ENCODE measurements around the gene HOXB5. TPM values are rescaled to one million over a fixed set of nuclear protein-coding genes. Genes with fewer than 3 reads are reported as not detected.

Gene HOXB5
- total and polyA plus RNA-seq, 9 donors, result 0.04 to 2.8 (median 0.49) TPM; not detected in 1

DNA sequence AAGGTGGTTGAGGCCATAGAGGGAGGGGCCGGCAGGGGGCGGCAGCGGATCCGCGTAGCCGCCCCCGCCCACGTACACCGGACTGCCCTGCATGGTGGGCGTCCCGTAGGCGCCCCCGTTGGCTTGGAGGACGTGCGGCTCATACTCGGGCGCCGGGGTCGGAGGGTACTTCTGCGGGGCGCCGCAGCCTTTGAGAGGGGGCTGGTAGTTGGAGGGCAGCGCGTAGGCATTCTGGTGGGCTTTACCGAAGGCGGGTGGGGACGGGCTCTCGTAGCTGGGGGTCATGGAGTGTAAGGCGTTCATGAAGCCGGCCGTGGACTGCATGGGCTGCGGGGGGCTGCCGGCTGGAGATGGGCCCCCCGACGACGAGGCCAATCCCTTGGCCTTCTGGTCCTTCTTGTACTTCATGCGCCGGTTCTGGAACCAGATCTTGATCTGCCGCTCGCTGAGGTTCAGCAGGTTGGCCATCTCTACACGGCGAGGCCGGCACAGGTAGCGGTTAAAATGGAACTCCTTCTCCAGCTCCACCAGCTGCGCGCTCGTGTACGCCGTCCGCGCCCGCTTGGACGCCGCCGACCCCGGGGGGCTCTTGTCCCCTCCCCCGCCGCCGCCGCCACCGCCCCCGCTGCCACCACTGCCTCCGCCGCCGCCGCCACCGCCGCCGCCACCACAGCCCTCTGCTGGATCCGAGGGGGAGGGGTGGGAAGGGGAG, 42.9 kb downstream of the HOXB5 start:
- H3K9me3 ChIP-seq, result peaks cover 0 to 4% of the 10 kb centered on the region in 2 donors
- WGBS, 3 donors, result 6 to 36% (median 11%) methylated on average over 66 to 70 of the region's 70 CpGs
- H3K4me3 ChIP-seq, result no peak overlapping the region
- DNase-seq, result no peak
- H3K36me3 ChIP-seq, result no peaks in the 10 kb centered on the region
- no peaks in the 10 kb centered on the region for H3K4me1 ChIP-seq (ENCODE audit: insufficient read depth)
- TF ChIP-seq, protein P1, sequence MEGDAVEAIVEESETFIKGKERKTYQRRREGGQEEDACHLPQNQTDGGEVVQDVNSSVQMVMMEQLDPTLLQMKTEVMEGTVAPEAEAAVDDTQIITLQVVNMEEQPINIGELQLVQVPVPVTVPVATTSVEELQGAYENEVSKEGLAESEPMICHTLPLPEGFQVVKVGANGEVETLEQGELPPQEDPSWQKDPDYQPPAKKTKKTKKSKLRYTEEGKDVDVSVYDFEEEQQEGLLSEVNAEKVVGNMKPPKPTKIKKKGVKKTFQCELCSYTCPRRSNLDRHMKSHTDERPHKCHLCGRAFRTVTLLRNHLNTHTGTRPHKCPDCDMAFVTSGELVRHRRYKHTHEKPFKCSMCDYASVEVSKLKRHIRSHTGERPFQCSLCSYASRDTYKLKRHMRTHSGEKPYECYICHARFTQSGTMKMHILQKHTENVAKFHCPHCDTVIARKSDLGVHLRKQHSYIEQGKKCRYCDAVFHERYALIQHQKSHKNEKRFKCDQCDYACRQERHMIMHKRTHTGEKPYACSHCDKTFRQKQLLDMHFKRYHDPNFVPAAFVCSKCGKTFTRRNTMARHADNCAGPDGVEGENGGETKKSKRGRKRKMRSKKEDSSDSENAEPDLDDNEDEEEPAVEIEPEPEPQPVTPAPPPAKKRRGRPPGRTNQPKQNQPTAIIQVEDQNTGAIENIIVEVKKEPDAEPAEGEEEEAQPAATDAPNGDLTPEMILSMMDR (IDR thresholded peaks at IDR 0.05), result no peak
- H3K27ac ChIP-seq, result no peak overlapping the region
- intact Hi-C loops (cut with DNase I), result no loop called here
- peaks cover 3% of the 10 kb centered on the region for H3K27me3 ChIP-seq

DNA sequence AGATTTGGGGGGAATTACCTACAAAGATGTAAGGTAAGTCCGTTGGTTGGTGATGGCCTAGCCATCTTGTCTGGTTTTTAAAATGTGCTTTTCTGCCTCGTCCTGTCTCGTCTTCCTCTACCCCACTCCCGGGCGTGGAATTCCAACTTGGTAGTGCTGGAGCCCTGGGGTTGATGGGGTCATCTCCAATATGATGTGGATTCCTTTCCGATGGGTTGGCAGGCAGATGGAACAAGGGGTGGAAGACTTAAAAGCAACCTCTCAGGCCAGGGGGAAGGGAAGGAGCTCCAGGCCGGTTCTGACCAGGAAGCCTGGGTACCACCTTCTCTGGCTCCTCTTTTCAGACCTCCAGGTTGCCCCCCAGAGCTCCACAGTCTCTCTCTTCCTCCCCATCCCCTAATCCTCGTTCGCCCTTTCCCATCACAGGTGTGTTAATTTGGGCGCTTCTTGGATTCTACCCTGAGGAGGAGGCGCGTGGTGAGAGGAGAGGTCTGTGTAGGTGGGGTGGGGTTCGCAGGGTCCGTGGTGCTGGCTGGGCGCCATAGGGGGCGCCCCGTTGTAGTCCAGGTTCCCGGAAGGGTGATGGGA, 43.6 kb downstream of the HOXB5 start:
- Histone ChIP-seq H3K4me1 (ENCODE audit: insufficient read depth) (no peaks in the 10 kb centered on the region), H3K27me3 (peaks cover 3% of the 10 kb centered on the region), H3K27ac (no peak overlapping the region), H3K4me3 (no peak overlapping the region), H3K36me3 (no peaks in the 10 kb centered on the region), H3K9me3 (peaks cover 0 to 4% of the 10 kb centered on the region in 2 donors)
- TF ChIP-seq, protein P1 (IDR thresholded peaks at IDR 0.05), result no peak
- TF ChIP-seq EP300 (IDR thresholded peaks at IDR 0.05) (no peak), POLR2A (IDR thresholded peaks at IDR 0.05) (no peak)
- intact Hi-C loops (cut with DNase I), result loop anchor here in 1 of 4 donors (5.0 kb wide), 1 partner anchor 1602 kb away; the partner anchor contains the start of gene PPP1R9B
- WGBS, 3 donors, result 51 to 65% (median 52%) methylated on average over 18 of the region's 18 CpGs
- DNase-seq, result no peak

DNA sequence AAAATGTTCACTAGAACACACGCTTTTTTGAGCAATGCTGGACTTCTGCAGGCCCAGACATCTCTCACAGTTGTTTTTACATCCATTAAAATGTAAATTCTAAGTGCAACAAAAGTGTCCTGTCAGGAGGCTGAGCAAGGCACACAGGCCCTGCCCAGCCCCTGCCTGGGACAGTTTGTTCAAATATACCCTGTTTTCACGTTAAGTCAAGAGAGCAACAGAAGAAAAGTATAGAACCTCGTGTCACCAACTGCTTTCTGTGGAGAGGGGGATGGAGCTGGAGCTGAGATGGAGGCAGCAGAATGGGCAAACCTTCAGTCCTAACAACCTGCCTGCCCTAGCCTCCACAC, 44.3 kb downstream of the HOXB5 start:
- no peaks in the 10 kb centered on the region for H3K27me3 ChIP-seq
- intact Hi-C loops (cut with DNase I), result loop anchor here in 1 of 4 donors (5.0 kb wide), 1 partner anchor 1603 kb away; the partner anchor contains the start of gene PPP1R9B
- no peaks in the 10 kb centered on the region for H3K4me1 ChIP-seq (ENCODE audit: insufficient read depth)
- H3K27ac ChIP-seq, result no peak overlapping the region
- no peak overlapping the region for H3K4me3 ChIP-seq
- H3K36me3 ChIP-seq, result no peaks in the 10 kb centered on the region
- TF ChIP-seq EP300 (IDR thresholded peaks at IDR 0.05) (no peak), POLR2A (IDR thresholded peaks at IDR 0.05) (no peak)
- TF ChIP-seq, protein P1 (IDR thresholded peaks at IDR 0.05), result no peak
- DNase-seq, result no peak
- 71 to 74% (median 72%) methylated on average over 3 of the region's 3 CpGs for WGBS, 3 donors
- peaks cover 0 to 4% of the 10 kb centered on the region in 2 donors for H3K9me3 ChIP-seq

DNA sequence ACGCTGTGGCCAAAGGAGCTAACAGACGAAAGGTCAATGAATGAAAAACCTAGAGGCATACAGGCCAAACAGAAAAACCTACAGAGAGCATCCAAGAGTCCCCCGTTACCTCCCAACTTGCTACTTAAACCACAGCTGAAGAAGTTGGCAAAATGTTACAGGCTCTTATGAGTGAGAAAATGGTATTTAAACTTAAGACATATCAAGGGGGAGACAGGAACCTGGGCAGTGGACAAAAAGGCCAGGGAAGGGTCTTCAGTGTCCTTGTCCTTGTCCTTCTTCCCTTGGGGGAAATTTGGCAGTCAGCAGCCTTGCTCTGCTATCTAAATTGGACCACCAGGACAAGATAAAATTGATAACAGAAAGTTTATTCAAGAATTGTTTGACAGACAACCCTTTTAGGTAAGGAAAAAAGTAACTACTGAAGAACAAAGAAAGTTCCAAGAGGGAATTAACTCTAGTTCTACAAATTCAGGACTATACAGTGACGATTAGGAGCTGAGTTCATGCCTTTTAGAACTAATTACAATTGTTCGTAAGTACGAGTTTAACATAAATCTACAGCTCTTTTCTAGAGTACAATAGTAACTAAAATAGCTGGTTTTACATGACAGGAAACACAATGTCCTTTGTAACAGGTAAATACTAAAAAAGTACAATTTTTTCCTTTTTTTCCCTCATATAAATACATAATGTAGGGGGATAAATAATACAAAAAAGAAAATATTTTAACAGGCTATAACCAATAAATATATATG, 44.9 kb downstream of the HOXB5 start:
- H3K4me3 ChIP-seq, result no peak overlapping the region
- H3K27ac ChIP-seq, result no peak overlapping the region
- no peak for TF ChIP-seq EP300 (IDR thresholded peaks at IDR 0.05)
- TF ChIP-seq, protein P1 (IDR thresholded peaks at IDR 0.05), result no peak
- no peak for TF ChIP-seq POLR2A (IDR thresholded peaks at IDR 0.05)
- H3K27me3 ChIP-seq, result no peaks in the 10 kb centered on the region
- WGBS, 3 donors, result 59 to 65% (median 62%) methylated on average over 6 of the region's 6 CpGs
- DNase-seq, result no peak
- H3K9me3 ChIP-seq, result peaks cover 0 to 4% of the 10 kb centered on the region in 2 donors
- no peaks in the 10 kb centered on the region for H3K4me1 ChIP-seq (ENCODE audit: insufficient read depth)
- intact Hi-C loops (cut with DNase I), result loop anchor here in 1 of 4 donors (5.0 kb wide), 1 partner anchor 1604 kb away; the partner anchor contains the start of gene PPP1R9B
- no peaks in the 10 kb centered on the region for H3K36me3 ChIP-seq

Measured in ovary (tissue), 9 donors.